Right atrium auricular region (tissue), 2 donors: ENCODE data around the gene APP. TPM values are rescaled to one million over a fixed set of nuclear protein-coding genes. Genes with fewer than 3 reads are reported as not detected.

Source experiments
- DNase-seq: peaks from one replicate; pipeline ENCODE4 v3.0.0-alpha.2; 2019; ENCODE audit warnings: low spot score
- H3K27ac ChIP-seq, 2 donors: fragments of 200-600 bp; sonication (generic); 1 replicate in 1 of 2; 2 replicates in 1 of 2; pipeline ENCODE4 v1.5.1; 2016 to 2019
- H3K27me3 ChIP-seq, 2 donors: fragments of 200-600 bp; sonication (generic); one replicate each; pipeline versions ENCODE4 v1.5.1 to v1.6.0; 2017 to 2019
- H3K36me3 ChIP-seq: fragments of 200-600 bp; sonication (generic); one replicate; pipeline ENCODE4 v1.5.1; 2016
- H3K4me1 ChIP-seq, 2 donors: fragments of 200-600 bp; sonication (generic); one replicate each; pipeline versions ENCODE4 v1.5.1 to v1.6.0; 2017 to 2019
- H3K4me3 ChIP-seq, 2 donors: fragments of 200-600 bp; sonication (generic); 1 replicate in 1 of 2; 2 replicates in 1 of 2; pipeline ENCODE4 v1.5.1; 2017 to 2019; ENCODE audit warnings: mild to moderate bottlenecking in 1 of 2, moderate library complexity in 1 of 2
- H3K9me3 ChIP-seq, 2 donors: fragments of 200-600 bp; sonication (generic); one replicate each; pipeline ENCODE4 v1.5.1; 2019
- CTCF ChIP-seq, 2 donors: fragments of 200-600 bp; sonication (generic); IDR thresholded peaks; one replicate each; pipeline ENCODE4 v1.5.1; 2019; ENCODE audit warnings: antibody characterized with exemption in 2 of 2
- total RNA-seq, 2 donors: library from RNA; depleted of rRNA; stranded (reverse); fragments of >200 nt; gene quantifications; one replicate each; pipeline ENCODE4 v1.1.0, GENCODE V29; 2016

The APP gene
- total RNA-seq, 2 donors from 2014 or later, result 326 to 389 TPM

GRCh38 chr21:25834381-25834780 lies 336.2 kb downstream of the APP start:
- TF ChIP-seq CTCF (IDR thresholded peaks at IDR 0.05), result no peak
- DNase-seq, result no peak
- Histone ChIP-seq H3K4me1 (no peaks in the 10 kb centered on the region), H3K4me3 (no peak overlapping the region), H3K27ac (no peak overlapping the region), H3K9me3 (peaks cover 0 to 7% of the 10 kb centered on the region in 2 donors), H3K27me3 (no peaks in the 10 kb centered on the region), H3K36me3 (no peaks in the 10 kb centered on the region)

- no peak for DNase-seq
- H3K36me3 ChIP-seq, result no peaks in the 10 kb centered on the region
- no peak overlapping the region for H3K4me3 ChIP-seq
- no peaks in the 10 kb centered on the region for H3K27me3 ChIP-seq
- no peak for TF ChIP-seq CTCF (IDR thresholded peaks at IDR 0.05)
- peaks cover 0 to 7% of the 10 kb centered on the region in 2 donors for H3K9me3 ChIP-seq
- H3K27ac ChIP-seq, result no peak overlapping the region
- no peaks in the 10 kb centered on the region for H3K4me1 ChIP-seq
Measured at GRCh38 chr21:25831300-25831960, 339.1 kb downstream of the APP start.
